ENCODE results near the gene REEP3. TPM values are rescaled to one million over a fixed set of nuclear protein-coding genes. Genes with fewer than 3 reads are reported as not detected.

The REEP3 gene
- total and polyA plus RNA-seq, 2 of the 8 experiments (the other 6 are each of a cell fraction or from before 2014, with no cell fraction given) = 5.8 to 31.5 TPM

DNA sequence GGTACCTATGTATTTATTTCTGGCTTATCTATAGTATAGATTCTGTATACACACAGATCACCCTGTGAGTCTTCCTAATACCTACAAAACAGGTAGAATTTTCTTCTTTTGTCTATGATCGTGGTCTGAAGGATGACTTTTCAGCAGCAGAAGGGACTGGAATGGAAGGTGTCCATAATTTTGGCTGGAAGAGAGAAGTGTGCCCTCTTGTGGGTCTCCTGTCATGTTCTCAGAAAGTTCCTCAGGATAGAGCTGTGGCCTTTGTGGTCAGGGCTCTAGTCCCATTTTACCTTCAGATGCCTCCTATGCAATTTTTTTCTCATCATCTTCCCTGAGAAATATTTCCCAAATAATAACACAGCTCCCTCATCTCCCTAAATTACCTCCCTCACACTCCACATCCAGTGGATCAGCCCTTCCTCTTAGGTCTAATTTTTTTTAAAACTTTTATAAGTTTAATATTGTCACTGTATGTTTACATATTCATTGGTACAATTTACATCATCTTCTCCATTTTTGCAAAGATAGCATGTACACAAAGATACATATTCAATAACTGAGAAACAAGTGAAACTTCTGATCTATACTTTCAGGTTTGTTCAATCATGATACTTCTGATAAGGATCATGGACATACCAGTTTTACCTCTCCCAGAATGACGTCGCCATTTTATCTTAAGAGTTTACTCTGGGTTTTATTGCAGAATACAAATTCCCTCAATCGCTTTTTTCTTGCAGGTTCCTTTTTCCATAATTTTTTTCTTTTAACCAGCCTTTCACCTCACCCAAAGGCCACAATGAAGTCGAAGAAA, 112.7 kb downstream of the REEP3 start:
- H4K91ac ChIP-seq (replicated peaks; ENCODE audit: insufficient read length, low read length) = no peak overlapping the region
- no peaks in the 10 kb centered on the region for H3K27me3 ChIP-seq (replicated peaks in 1 of 4; ENCODE audit: control insufficient read depth in 3 of 4, extremely low read depth in 1 of 4, insufficient read depth in 3 of 4, low read length in 3 of 4)
- FAIRE-seq (no peak), DNase-seq (ENCODE audit: low read depth in 1 of 2, low spot score in 2 of 2) (no peak)
- peaks cover 9% of the 10 kb centered on the region; the same call in 1 of the 2 replicates for H3K23me2 ChIP-seq (ENCODE audit: low read depth, low read length)
- no peak overlapping the region for H3K14ac ChIP-seq (ENCODE audit: insufficient read length)
- no peaks in the 10 kb centered on the region for H3K36me3 ChIP-seq (ENCODE audit: control insufficient read depth in 2 of 4, insufficient read depth in 4 of 4, low read length in 3 of 4)
- H4K20me1 ChIP-seq (replicated peaks in 1 of 2; ENCODE audit: control insufficient read depth in 1 of 2, insufficient read depth in 2 of 2, low read length in 2 of 2) = no peaks in the 10 kb centered on the region
- H3K4ac ChIP-seq (replicated peaks; ENCODE audit: insufficient read length, low read depth, low read length) = no peak overlapping the region
- H4K8ac ChIP-seq (ENCODE audit: extremely low read depth, insufficient read depth, low read length) = no peak overlapping the region
- 78% methylated on average over 5 of the region's 5 CpGs; no CpG with 5 or more reads in 1 of the 2 experiments for WGBS, 2 experiments (ENCODE audit: extremely low coverage in 1 of 2, insufficient coverage in 1 of 2, insufficient read length in 1 of 2, insufficient replicate concordance in 2 of 2, low coverage in 1 of 2, low lambda C conversion rate in 2 of 2, missing lambda C conversion rate in 1 of 2)
- H3K4me2 ChIP-seq (ENCODE audit: insufficient read depth in 1 of 2, low read depth in 2 of 2, low read length in 2 of 2) = no peak overlapping the region
- no peak overlapping the region for H2AFZ ChIP-seq (ENCODE audit: low read length)
- ChIA-PET POLR2A (ENCODE audit: partially characterized antibody) (interaction anchor here (1.0 kb wide), 1 partner anchor 19 kb away, joined by 3 read pairs; no protein-coding TSS in a partner anchor), CTCF (ENCODE audit: partially characterized antibody) (interaction anchor here (0.7 to 3.1 kb wide), 21 partner anchors 9 to 473 kb away, joined by 3 to 44 read pairs (median 3); no protein-coding TSS in a partner anchor)
- H3K18ac ChIP-seq (ENCODE audit: extremely low read depth, low read length) = no peak overlapping the region
- H3K79me1 ChIP-seq (ENCODE audit: low read depth, low read length) = no peaks in the 10 kb centered on the region
- no peak overlapping the region for H2BK120ac ChIP-seq (replicated peaks; ENCODE audit: low read depth, low read length)
- peaks cover 7 to 8% (median 7%) of the 10 kb centered on the region in 4 experiments; a peak in 6 of 7 replicates for H3K4me1 ChIP-seq (replicated peaks in 1 of 4; ENCODE audit: control insufficient read depth in 3 of 4, insufficient read depth in 4 of 4, low read length in 3 of 4)
- H2BK5ac ChIP-seq (ENCODE audit: low read depth, low read length) = no peak overlapping the region
- no peak overlapping the region for H3K9ac ChIP-seq (replicated peaks in 1 of 4; ENCODE audit: extremely low read depth in 1 of 4, low read depth in 3 of 4, low read length in 3 of 4)
- H3K4me3 ChIP-seq (ENCODE audit: extremely low read depth in 1 of 4, insufficient read depth in 2 of 4, low read depth in 3 of 4, low read length in 4 of 4) = no peak overlapping the region
- no peaks in the 10 kb centered on the region for H3K9me3 ChIP-seq (ENCODE audit: insufficient read depth in 2 of 2, low read depth in 1 of 2, low read length in 1 of 2)
- H2BK12ac ChIP-seq (ENCODE audit: low read depth, low read length) = no peak overlapping the region
- no peak overlapping the region for H3K23ac ChIP-seq (ENCODE audit: insufficient read length)
- H2BK15ac ChIP-seq (ENCODE audit: low read length) = no peak overlapping the region
- H4K5ac ChIP-seq (ENCODE audit: insufficient read length, low read depth, low read length) = no peak overlapping the region
- no peak overlapping the region for H3K56ac ChIP-seq (replicated peaks; ENCODE audit: insufficient read length, low read depth, low read length)
- H2AK5ac ChIP-seq (ENCODE audit: low read depth, low read length) = no peak overlapping the region
- no peaks in the 10 kb centered on the region for H3K79me2 ChIP-seq (ENCODE audit: control insufficient read depth in 1 of 2, insufficient read depth in 2 of 2, low read length in 2 of 2)
- no peak overlapping the region for H2BK20ac ChIP-seq (ENCODE audit: low read length)
- H3K27ac ChIP-seq (ENCODE audit: low read depth, low read length) = no peak overlapping the region

Measured in H1 (cell line).